ENCODE measurements around the gene SLC25A15.
"Not testable (repeated sequence)": the region's sequence is repeated elsewhere in the genome, so short reads cannot be mapped to it uniquely, and the experiment has no call there.

Gene SLC25A15

DNA sequence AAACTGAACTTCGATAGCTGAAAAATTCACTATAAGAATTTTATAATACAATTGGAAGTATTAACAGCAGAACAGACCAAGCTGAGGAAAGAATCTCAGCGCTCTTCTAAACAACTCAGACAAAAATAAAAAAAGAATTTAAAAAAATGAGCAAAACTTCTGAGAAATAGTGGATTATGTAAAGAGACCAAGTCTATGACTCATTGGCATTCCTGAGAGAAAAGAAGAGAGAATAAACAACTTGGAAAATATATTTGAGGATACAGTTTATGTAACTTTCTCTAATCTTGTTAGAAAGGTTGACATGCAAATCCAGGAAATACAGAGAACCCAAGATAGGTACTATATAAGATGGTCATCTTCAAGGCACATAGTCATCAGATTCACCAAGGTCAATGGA lies 25.4 kb downstream of the SLC25A15 start:
- no peak for DNase-seq

DNA sequence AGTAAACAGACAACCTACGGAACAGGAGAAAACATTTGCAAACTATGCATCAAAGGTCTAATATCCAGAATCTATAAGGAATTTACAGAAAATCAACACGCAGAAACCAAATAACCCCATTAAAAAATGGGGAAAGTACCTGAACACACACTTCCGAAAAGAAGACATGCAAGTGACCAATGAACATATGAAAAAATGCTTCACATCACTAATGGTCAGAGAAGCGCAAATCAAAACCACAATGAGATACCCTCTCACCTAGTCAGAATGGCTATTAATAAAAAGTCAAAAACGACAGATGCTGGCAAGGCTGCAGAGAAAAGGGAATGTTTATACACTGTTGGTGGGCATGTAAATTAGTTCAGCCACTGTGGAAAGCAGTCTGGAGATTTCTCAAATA lies 29.5 kb downstream of the SLC25A15 start:
- DNase-seq, result no peak

DNA sequence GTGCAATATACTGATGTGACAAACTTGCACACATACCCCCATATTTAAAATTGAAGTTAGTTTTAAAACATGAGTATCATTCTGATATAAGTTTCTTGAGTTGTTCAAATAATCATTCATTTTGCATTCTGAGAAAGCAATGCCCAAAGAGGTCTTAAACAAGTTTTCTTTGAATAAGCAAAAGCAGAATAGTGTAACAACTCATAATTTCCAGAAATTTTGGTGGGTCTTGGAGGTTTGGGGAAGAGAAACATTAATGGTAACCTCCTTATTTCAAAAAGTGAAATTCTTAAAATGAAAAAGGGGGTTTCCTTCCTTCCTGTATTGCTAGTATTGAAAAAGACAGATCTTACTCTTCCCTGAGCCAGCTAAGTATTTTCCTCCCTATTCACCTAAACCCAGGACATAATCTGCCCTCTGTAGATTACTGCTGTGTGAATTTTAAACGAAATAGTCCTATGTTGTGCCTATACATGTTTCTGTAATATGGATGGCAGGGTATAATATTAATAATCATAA lies 30.4 kb downstream of the SLC25A15 start:
- DNase-seq, result no peak

DNA sequence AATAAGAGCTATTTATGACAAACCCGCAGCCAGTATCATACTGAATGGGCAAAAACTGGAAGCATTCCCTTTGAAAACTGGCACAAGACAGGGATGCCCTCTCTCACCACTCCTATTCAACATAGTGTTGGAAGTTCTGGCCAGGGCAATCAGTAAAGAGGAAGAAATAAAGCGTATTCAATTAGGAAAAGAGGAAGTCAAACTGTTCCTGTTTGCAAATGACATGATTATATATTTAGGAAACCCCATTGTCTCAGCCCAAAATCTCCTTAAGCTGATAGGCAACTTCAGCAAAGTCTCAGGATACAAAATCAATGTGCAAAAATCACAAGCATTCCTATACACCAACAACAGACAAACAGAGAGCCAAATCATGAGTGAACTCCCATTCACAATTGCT lies 50.3 kb downstream of the SLC25A15 start:
- DNase-seq, result not testable (repeated sequence)

DNA sequence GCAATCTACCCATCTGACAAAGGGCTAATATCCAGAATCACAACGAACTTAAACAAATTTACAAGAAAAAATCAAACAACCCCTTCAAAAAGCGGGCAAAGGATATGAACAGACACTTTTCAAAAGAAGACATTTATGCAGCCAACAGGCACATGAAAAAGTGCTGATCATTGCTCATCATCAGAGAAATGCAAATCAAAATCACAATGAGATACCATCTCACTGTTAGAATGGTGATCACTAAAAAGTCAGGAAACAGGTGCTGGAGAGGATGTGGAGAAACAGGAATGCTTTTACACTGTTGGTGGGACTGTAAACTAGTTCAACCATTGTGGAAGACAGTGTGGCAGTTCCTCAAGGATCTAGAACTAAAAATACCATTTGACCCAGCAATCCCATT lies 51.5 kb downstream of the SLC25A15 start:
- DNase-seq, result not testable (repeated sequence)

All from NCI-H1105 treated with DMSO at 0.1 percent for 48 hours (cell line).